GM18861 (cell line): ENCODE results near the gene NACAD.
A peak's percentile ranks its signal among the peaks of the same experiment; 100 is the strongest.
"Not testable (repeated sequence)": the region's sequence is repeated elsewhere in the genome, so short reads cannot be mapped to it uniquely, and the experiment has no call there.

Experiments used
- ATAC-seq: cut with Tn5 transposase; IDR thresholded peaks from one replicate; pipeline ENCODE4 v1.9.1; 2021; ENCODE audit not compliant: unreplicated experiment

The NACAD gene

GRCh38 chr7:45117582-45117981 is 28.8 kb upstream of the NACAD start:
- no peak for ATAC-seq

- no peak for ATAC-seq
Measured at GRCh38 chr7:45116048-45116447, 27.3 kb upstream of the NACAD start.

GRCh38 chr7:45114926-45115325 is 26.2 kb upstream of the NACAD start:
- ATAC-seq: no peak

- ATAC-seq: not testable (repeated sequence)
Measured at GRCh38 chr7:45114257-45114656, 25.5 kb upstream of the NACAD start.

- no peak for ATAC-seq
Measured at GRCh38 chr7:45112648-45113047, 23.9 kb upstream of the NACAD start.

- ATAC-seq: peak; percentile 88
Measured at GRCh38 chr7:45111298-45112223, 22.8 kb upstream of the NACAD start, which contains the start of gene TBRG4. TBRG4 (minus strand) TSS chr7:45111697; CDS start chr7:45109237, 2,460 bp downstream.

GRCh38 chr7:45108863-45109262 is 20.1 kb upstream of the NACAD start:
- no peak for ATAC-seq

GRCh38 chr7:45107356-45107755 is 18.6 kb upstream of the NACAD start:
- ATAC-seq: no peak

- ATAC-seq: no peak
Measured at GRCh38 chr7:45106820-45107219, 18.1 kb upstream of the NACAD start.

- no peak for ATAC-seq
Measured at GRCh38 chr7:45105588-45106188, 16.9 kb upstream of the NACAD start.

- no peak for ATAC-seq
Measured at GRCh38 chr7:45104844-45105587, 16.2 kb upstream of the NACAD start.

GRCh38 chr7:45103958-45104843 is 15.4 kb upstream of the NACAD start:
- no peak for ATAC-seq

- ATAC-seq: no peak
Measured at GRCh38 chr7:45102785-45103712, 14.3 kb upstream of the NACAD start.

GRCh38 chr7:45101748-45102147 is 13.0 kb upstream of the NACAD start:
- no peak for ATAC-seq

- ATAC-seq: no peak
Measured at GRCh38 chr7:45100761-45101480, 12.2 kb upstream of the NACAD start.

GRCh38 chr7:45099891-45100760 is 11.4 kb upstream of the NACAD start:
- ATAC-seq: no peak

- ATAC-seq: no peak
Measured at GRCh38 chr7:45098983-45099839, 10.4 kb upstream of the NACAD start.
